Activated B cell treated with CpG ODN at 0.5 μM for 24 hours (primary cell): ENCODE measurements around the gene PLSCR3. TPM values are rescaled to one million over a fixed set of nuclear protein-coding genes. Genes with fewer than 3 reads are reported as not detected.

Experiments
- ATAC-seq: fragments of 200-7000 bp; cut with Tn5 transposase; one replicate; pipeline ENCODE4 v1.10.0; 2021; ENCODE audit warnings: low read depth, mild to moderate bottlenecking, moderate library complexity
- CTCF ChIA-PET: fragments of 350-600 bp; sonication (Branson Sonifier 250); formaldehyde crosslinking; loops from one replicate; lab custom pipeline; 2021; ENCODE audit warnings: antibody characterized with exemption; lab: Charles Lee
- POLR2A ChIA-PET: fragments of 350-600 bp; sonication (Branson Sonifier 250); formaldehyde crosslinking; loops from one replicate; lab custom pipeline; 2021; ENCODE audit warnings: antibody characterized with exemption; lab: Charles Lee
- DNase-seq: peaks from one replicate; pipeline ENCODE4 v3.0.0; 2022
- H3K27ac Mint-ChIP-seq: one replicate; pipeline ENCODE4 v1.8.0; 2020; ENCODE audit warnings: mixed read lengths
- H3K27me3 Mint-ChIP-seq: one replicate; pipeline ENCODE4 v1.8.0; 2021; ENCODE audit warnings: mixed read lengths
- H3K36me3 Mint-ChIP-seq: one replicate; pipeline ENCODE4 v1.8.0; 2021; ENCODE audit warnings: low read depth, mixed read lengths
- H3K4me1 Mint-ChIP-seq: one replicate; pipeline ENCODE4 v1.8.0; 2021; ENCODE audit warnings: mixed read lengths
- H3K4me3 Mint-ChIP-seq: one replicate; pipeline ENCODE4 v1.8.0; 2020; ENCODE audit warnings: mild to moderate bottlenecking, mixed read lengths
- H3K9me3 Mint-ChIP-seq: one replicate; pipeline ENCODE4 v1.8.0; 2020; ENCODE audit warnings: mixed read lengths
- intact Hi-C: fragments of 100-400 bp; cut with micrococcal nuclease; formaldehyde crosslinking; loops from one replicate; pipeline ENCODE4 v1.15.1; 2024
- total RNA-seq: library from RNA; stranded (reverse); gene quantifications from 2 replicates; pipeline ENCODE4 v1.2.3, GENCODE V29; 2022
- TF ChIP-seq, protein P1 (sequence below): fragments of 200-600 bp; IDR thresholded peaks from one replicate; pipeline ENCODE4 v1.8.0; 2022; ENCODE audit warnings: antibody characterized with exemption, mild to moderate bottlenecking

Gene PLSCR3
- total RNA-seq, 1 donor from 2014 or later, result 35.2 TPM

DNA sequence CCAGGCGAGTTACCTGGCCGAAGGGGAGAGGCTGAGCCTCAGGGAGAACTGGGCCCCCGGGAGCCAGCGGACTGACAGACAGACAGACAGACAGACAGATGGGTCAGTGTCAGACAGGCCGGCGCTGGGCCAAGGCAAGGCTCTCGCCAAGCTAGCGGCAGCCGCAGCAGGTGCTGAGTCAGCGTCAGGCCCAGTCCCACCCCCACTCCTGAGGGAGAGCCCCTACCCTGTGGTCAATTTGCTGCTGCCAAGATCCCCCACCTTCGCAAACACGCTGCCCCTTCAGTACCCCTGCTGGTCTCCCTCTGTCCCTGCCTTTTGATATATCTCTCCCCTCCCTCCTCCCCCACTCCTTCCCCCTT is 46.5 kb upstream of the PLSCR3 start:
- ATAC-seq, result no peak
- Mint-ChIP-seq H3K27ac (no peak overlapping the region), H3K4me3 (no peak overlapping the region), H3K9me3 (no peaks in the 10 kb centered on the region), H3K4me1 (peaks cover 61% of the 10 kb centered on the region), H3K36me3 (peaks cover 4% of the 10 kb centered on the region), H3K27me3 (peaks cover 52% of the 10 kb centered on the region)
- intact Hi-C loops, result no loop called here
- POLR2A ChIA-PET, result interaction anchor here (0.6 to 3.3 kb wide), 8 partner anchors 38 to 253 kb away, joined by 3 to 30 read pairs (median 4); partner anchors contain the start of genes MPDU1 and POLR2A
- CTCF ChIA-PET, result interaction anchor here (1.0 kb wide), 1 partner anchor 84 kb away, joined by 4 read pairs; no protein-coding TSS in a partner anchor
- TF ChIP-seq, protein P1, sequence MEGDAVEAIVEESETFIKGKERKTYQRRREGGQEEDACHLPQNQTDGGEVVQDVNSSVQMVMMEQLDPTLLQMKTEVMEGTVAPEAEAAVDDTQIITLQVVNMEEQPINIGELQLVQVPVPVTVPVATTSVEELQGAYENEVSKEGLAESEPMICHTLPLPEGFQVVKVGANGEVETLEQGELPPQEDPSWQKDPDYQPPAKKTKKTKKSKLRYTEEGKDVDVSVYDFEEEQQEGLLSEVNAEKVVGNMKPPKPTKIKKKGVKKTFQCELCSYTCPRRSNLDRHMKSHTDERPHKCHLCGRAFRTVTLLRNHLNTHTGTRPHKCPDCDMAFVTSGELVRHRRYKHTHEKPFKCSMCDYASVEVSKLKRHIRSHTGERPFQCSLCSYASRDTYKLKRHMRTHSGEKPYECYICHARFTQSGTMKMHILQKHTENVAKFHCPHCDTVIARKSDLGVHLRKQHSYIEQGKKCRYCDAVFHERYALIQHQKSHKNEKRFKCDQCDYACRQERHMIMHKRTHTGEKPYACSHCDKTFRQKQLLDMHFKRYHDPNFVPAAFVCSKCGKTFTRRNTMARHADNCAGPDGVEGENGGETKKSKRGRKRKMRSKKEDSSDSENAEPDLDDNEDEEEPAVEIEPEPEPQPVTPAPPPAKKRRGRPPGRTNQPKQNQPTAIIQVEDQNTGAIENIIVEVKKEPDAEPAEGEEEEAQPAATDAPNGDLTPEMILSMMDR, result no peak
- DNase-seq, result peak; percentile 32

- POLR2A ChIA-PET, result interaction anchor here (0.6 to 3.3 kb wide), 12 partner anchors 35 to 395 kb away, joined by 3 to 30 read pairs (median 4); partner anchors contain the start of genes POLR2A, TMEM256 and TMEM95
- peaks cover 47% of the 10 kb centered on the region for H3K27me3 Mint-ChIP-seq
- intact Hi-C loops, result no loop called here
These were observed 45.9 kb upstream of the PLSCR3 start for GRCh38 chr17:7440113-7440833.

DNA sequence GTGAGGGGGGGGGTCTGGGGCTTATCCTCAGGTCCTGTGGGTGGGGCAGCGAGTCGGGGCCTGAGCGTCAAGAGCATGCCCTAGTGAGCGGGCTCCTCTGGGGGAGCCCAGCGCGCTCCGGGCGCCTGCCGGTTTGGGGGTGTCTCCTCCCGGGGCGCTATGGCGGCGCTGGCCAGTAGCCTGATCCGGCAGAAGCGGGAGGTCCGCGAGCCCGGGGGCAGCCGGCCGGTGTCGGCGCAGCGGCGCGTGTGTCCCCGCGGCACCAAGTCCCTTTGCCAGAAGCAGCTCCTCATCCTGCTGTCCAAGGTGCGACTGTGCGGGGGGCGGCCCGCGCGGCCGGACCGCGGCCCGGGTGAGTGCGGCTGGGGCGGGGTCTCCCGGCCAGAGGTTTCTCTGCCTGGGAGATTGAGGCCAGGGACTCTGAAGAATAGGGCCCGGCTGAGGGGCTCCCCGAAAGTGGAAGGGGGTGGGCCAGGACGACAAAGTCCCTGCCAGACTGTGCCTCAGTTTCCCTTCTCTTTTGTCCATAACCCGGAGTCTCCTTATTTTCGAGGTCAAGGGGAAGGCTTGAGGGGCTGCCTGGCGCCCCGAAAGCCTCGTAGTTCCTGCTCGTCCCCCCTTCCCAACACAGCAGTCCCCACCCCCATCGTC is 45.3 kb upstream of the PLSCR3 start, which contains the start of gene FGF11:
Gene FGF11 (plus strand): TSS at position 51 of the 651 bp plus-strand sequence. CDS start 109 bp downstream, at position 160.
- POLR2A ChIA-PET, result interaction anchor here (0.7 to 3.3 kb wide), 7 partner anchors 35 to 124 kb away, joined by 3 to 30 read pairs (median 4); partner anchors contain the start of genes POLR2A, TMEM256 and TMEM95
- CTCF ChIA-PET, result interaction anchor here (1.1 kb wide), 1 partner anchor 84 kb away, joined by 3 read pairs; no protein-coding TSS in a partner anchor

More at GRCh38 chr17:7440113-7440833, 45.9 kb upstream of the PLSCR3 start:
- no peak for ATAC-seq
- Mint-ChIP-seq H3K9me3 (no peaks in the 10 kb centered on the region), H3K27ac (no peak overlapping the region), H3K4me3 (peak overlapping the region; percentile 75), H3K4me1 (peaks cover 58% of the 10 kb centered on the region), H3K36me3 (peaks cover 4% of the 10 kb centered on the region)
- DNase-seq, result peak; percentile 35
- CTCF ChIA-PET, result interaction anchor here (1.1 kb wide), 1 partner anchor 84 kb away, joined by 3 read pairs; no protein-coding TSS in a partner anchor
- TF ChIP-seq, protein P1, result no peak

DNA sequence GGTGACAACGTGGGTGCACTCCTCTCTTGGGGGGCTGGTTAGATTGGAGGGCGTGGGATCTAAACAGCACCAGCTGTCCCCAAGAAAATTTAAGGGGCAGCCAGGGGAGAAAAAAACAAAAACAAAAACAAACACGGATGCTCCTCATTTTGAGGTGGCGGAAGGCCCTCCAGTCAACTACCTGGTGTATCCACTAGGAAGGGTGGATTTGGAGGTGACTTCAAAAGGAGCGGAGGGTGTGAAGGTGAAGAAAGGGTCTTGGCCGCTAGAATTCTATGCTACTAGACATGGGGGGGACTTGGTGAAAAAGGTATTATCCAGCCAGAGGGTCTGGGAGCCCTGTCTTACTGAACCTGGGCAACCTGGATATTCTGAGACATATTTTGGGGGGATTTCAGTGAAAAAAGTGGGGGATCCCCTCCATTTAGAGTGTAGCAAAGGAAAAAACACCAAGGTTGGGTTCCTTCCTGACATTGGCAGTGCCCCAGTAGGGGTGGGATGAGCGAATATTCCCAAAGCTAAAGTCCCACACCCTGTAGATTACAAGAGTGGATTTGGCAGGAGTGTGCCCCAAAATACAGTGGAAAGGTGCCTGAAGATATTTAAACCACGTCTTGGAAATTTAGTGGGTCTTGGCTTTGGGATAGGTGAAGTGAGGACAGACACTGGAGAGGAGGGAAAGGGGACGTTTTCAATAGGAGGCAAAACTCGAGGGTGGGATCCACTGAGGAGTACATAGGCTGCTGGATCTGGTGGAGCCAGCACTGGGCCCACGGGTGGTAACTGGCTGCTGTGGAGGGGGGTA is 44.5 kb upstream of the PLSCR3 start:
- Mint-ChIP-seq H3K36me3 (peaks cover 4% of the 10 kb centered on the region), H3K4me1 (peaks cover 52% of the 10 kb centered on the region), H3K4me3 (peak overlapping the region; percentile 58), H3K9me3 (no peaks in the 10 kb centered on the region), H3K27me3 (peaks cover 39% of the 10 kb centered on the region), H3K27ac (no peak overlapping the region)
- TF ChIP-seq, protein P1, result no peak
- intact Hi-C loops, result loop anchor here (5.0 kb wide), 2 partner anchors 227 to 392 kb away; no protein-coding TSS in a partner anchor
- ATAC-seq (no peak), DNase-seq (no peak)
- POLR2A ChIA-PET, result interaction anchor here (0.7 to 3.9 kb wide), 9 partner anchors 16 to 145 kb away, joined by 3 to 42 read pairs (median 6); partner anchors contain the start of genes MPDU1, NEURL4, POLR2A and SLC35G6
- CTCF ChIA-PET, result interaction anchor here (1.1 kb wide), 1 partner anchor 83 kb away, joined by 3 read pairs; no protein-coding TSS in a partner anchor

More for the DNA sequence above, 45.3 kb upstream of the PLSCR3 start, which contains the start of gene FGF11:
- H3K27ac Mint-ChIP-seq, result no peak within 1 kb of the TSS
- DNase-seq (peak; percentile 28), ATAC-seq (no peak)
- TF ChIP-seq, protein P1, result no peak
- peak within 1 kb of the TSS; percentile 75 for H3K4me3 Mint-ChIP-seq
- peaks cover 44% of the 10 kb centered on the region for H3K27me3 Mint-ChIP-seq
- H3K36me3 Mint-ChIP-seq, result peaks cover 4% of the 10 kb centered on the region
- intact Hi-C loops, result loop anchor here (5.0 kb wide), 2 partner anchors 227 to 392 kb away; no protein-coding TSS in a partner anchor
- H3K4me1 Mint-ChIP-seq, result peaks cover 56% of the 10 kb centered on the region
- H3K9me3 Mint-ChIP-seq, result no peaks in the 10 kb centered on the region
